Ovary (tissue), 3 donors: ENCODE data around the gene TOPAZ1.
"Not testable (repeated sequence)": the region's sequence is repeated elsewhere in the genome, so short reads cannot be mapped to it uniquely, and the experiment has no call there.

Source experiments
- POLR2A ChIP-seq: fragments of 450-650 bp; IDR thresholded peaks from one replicate; pipeline ENCODE4 v1.6.1; 2017; ENCODE audit warnings: antibody characterized with exemption, mild to moderate bottlenecking, moderate library complexity
- TF ChIP-seq, protein P1 (sequence below), 3 donors: fragments of 450-650 bp in 2 of 3; fragments of 200-600 bp in 1 of 3; IDR thresholded peaks; one replicate each; pipeline versions ENCODE4 v1.5.1 to v1.8.0; 2016 to 2022; ENCODE audit warnings: antibody characterized with exemption in 3 of 3, mild to moderate bottlenecking in 1 of 3
- donor health status: DM: no; HTN: no; CAD: no.

DNA sequence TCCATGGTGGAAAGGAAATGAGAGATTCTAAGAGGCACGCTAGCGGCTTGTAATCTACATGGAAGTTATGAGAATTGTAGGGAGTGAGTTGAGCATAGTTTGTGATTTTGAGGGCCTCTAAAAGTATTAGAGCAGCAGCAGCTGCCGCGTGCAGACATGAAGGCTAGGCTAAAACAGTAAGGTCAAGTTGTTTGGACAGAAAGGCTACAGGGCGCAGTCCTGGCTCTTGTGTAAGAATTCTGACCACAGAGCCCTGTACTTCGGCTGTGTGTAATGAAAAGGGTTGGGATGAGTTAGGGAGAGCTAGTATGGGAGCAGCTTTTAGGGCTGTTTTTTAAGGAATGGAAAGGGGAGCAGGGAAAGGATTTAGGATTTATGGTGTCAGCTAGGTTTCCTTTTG lies 104.9 kb downstream of the TOPAZ1 start:
- TF ChIP-seq, protein P1, sequence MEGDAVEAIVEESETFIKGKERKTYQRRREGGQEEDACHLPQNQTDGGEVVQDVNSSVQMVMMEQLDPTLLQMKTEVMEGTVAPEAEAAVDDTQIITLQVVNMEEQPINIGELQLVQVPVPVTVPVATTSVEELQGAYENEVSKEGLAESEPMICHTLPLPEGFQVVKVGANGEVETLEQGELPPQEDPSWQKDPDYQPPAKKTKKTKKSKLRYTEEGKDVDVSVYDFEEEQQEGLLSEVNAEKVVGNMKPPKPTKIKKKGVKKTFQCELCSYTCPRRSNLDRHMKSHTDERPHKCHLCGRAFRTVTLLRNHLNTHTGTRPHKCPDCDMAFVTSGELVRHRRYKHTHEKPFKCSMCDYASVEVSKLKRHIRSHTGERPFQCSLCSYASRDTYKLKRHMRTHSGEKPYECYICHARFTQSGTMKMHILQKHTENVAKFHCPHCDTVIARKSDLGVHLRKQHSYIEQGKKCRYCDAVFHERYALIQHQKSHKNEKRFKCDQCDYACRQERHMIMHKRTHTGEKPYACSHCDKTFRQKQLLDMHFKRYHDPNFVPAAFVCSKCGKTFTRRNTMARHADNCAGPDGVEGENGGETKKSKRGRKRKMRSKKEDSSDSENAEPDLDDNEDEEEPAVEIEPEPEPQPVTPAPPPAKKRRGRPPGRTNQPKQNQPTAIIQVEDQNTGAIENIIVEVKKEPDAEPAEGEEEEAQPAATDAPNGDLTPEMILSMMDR (IDR thresholded peaks at IDR 0.05): not testable (repeated sequence)
- not testable (repeated sequence) for TF ChIP-seq POLR2A
